Measurements from ENCODE around the gene CASKIN1. TPM values are rescaled to one million over a fixed set of nuclear protein-coding genes. Genes with fewer than 3 reads are reported as not detected.

CASKIN1 gene
- total and polyA plus RNA-seq, 2 of the 8 experiments (the other 6 are each of a cell fraction or from before 2014, with no cell fraction given), result 1.2 to 6.4 TPM

DNA sequence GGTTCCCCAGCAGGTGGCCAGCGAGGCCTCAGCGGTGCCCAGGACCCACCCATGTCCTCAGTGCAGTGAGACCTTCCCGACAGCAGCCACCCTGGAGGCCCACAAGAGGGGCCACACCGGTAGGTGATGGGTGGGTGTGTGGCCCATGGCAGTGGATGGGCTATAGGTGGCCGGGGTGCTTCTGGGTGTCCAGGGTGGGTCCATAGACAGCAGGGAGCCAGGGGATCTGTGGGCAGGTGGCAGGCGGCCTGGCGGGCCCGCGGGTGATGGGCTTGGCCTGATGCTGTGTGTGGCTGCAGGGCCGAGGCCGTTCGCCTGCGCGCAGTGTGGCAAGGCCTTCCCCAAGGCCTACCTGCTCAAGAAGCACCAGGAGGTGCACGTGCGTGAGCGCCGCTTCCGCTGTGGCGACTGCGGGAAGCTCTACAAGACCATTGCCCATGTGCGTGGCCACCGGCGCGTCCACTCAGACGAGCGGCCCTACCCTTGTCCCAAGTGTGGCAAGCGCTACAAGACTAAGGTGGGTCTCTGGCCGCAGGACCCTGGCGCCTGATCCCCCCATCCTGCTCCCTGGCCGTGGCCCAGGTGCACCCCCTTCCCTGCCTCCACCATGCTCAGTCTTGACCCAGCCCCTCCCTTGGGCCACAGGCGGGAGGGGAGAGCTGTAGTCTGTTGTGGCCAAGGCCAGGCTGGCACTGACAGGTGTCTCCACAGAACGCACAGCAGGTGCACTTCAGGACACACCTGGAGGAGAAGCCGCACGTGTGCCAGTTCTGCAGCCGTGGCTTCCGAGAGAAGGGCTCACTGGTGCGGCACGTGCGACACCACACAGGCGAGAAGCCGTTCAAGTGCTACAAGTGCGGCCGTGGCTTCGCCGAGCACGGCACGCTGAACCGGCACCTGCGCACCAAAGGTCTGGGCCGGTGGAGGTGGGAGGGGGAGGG lies 37.7 kb upstream of the CASKIN1 start:
- ChIA-PET CTCF (ENCODE audit: partially characterized antibody) (interaction anchor here (0.6 to 2.7 kb wide), 3 partner anchors 11 to 39 kb away, joined by 3 to 9 read pairs (median 3); no protein-coding TSS in a partner anchor), POLR2A (ENCODE audit: partially characterized antibody) (interaction anchor here (0.6 to 3.1 kb wide), 4 partner anchors 18 to 28 kb away, joined by 3 to 14 read pairs (median 4); partner anchors contain the start of gene ECI1)
- no peak for TF ChIP-seq SP4 (IDR thresholded peaks at IDR 0.05; ENCODE audit: low read length)
- TF ChIP-seq EP300 (IDR thresholded peaks at IDR 0.05; ENCODE audit: borderline replicate concordance in 1 of 2, low read depth in 2 of 2, low read length in 2 of 2), result no peak
- no peak for TF ChIP-seq RNF2 (IDR thresholded peaks at IDR 0.05; ENCODE audit: borderline replicate concordance, low read depth, low read length, missing control alignments, poor library complexity, severe bottlenecking)
- TF ChIP-seq, protein P1, sequence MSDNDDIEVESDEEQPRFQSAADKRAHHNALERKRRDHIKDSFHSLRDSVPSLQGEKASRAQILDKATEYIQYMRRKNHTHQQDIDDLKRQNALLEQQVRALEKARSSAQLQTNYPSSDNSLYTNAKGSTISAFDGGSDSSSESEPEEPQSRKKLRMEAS (IDR thresholded peaks at IDR 0.05), result no peak
- H2BK5ac ChIP-seq (ENCODE audit: low read depth, low read length), result no peak overlapping the region
- H3K27ac ChIP-seq (ENCODE audit: low read depth, low read length), result no peak overlapping the region
- no peak overlapping the region for H2BK12ac ChIP-seq (ENCODE audit: low read depth, low read length)
- no peak overlapping the region for H2BK120ac ChIP-seq (replicated peaks; ENCODE audit: low read depth, low read length)
- H3K79me1 ChIP-seq (ENCODE audit: low read depth, low read length), result no peaks in the 10 kb centered on the region
- FAIRE-seq (no peak), DNase-seq (ENCODE audit: low read depth in 1 of 2, low spot score in 2 of 2) (no peak)
- no peak overlapping the region; the same call in 1 of the 2 replicates for H4K8ac ChIP-seq (ENCODE audit: extremely low read depth, insufficient read depth, low read length)
- peaks cover 4 to 20% (median 16%) of the 10 kb centered on the region in 4 experiments; a peak in 6 of 7 replicates for H3K27me3 ChIP-seq (replicated peaks in 1 of 4; ENCODE audit: control insufficient read depth in 3 of 4, extremely low read depth in 1 of 4, insufficient read depth in 3 of 4, low read length in 3 of 4)
- H3K4ac ChIP-seq (replicated peaks; ENCODE audit: insufficient read length, low read depth, low read length), result no peak overlapping the region
- no peaks in the 10 kb centered on the region for H3K9me3 ChIP-seq (ENCODE audit: insufficient read depth in 2 of 2, low read depth in 1 of 2, low read length in 1 of 2)
- H2AFZ ChIP-seq (ENCODE audit: low read length), result no peak overlapping the region
- peaks cover 3 to 48% (median 6%) of the 10 kb centered on the region in 4 experiments; a peak in 5 of 8 replicates for H3K36me3 ChIP-seq (ENCODE audit: control insufficient read depth in 2 of 4, insufficient read depth in 4 of 4, low read length in 3 of 4)
- H3K56ac ChIP-seq (replicated peaks; ENCODE audit: insufficient read length, low read depth, low read length), result no peak overlapping the region
- H3K79me2 ChIP-seq (ENCODE audit: control insufficient read depth in 1 of 2, insufficient read depth in 2 of 2, low read length in 2 of 2), result no peaks in the 10 kb centered on the region
- no peak overlapping the region for H3K14ac ChIP-seq (ENCODE audit: insufficient read length)
- WGBS, 2 experiments (ENCODE audit: extremely low coverage in 1 of 2, insufficient coverage in 1 of 2, insufficient read length in 1 of 2, insufficient replicate concordance in 2 of 2, low coverage in 1 of 2, low lambda C conversion rate in 2 of 2, missing lambda C conversion rate in 1 of 2), result 96% methylated on average over 50 of the region's 51 CpGs; no CpG with 5 or more reads in 1 of the 2 experiments
- H4K5ac ChIP-seq (ENCODE audit: insufficient read length, low read depth, low read length), result no peak overlapping the region
- H3K23ac ChIP-seq (ENCODE audit: insufficient read length), result no peak overlapping the region
- H4K20me1 ChIP-seq (replicated peaks in 1 of 2; ENCODE audit: control insufficient read depth in 1 of 2, insufficient read depth in 2 of 2, low read length in 2 of 2), result peaks cover 3 to 16% of the 10 kb centered on the region in 2 experiments
- peaks cover 0 to 19% (median 10%) of the 10 kb centered on the region in 4 experiments; a peak in 5 of 7 replicates for H3K4me1 ChIP-seq (replicated peaks in 1 of 4; ENCODE audit: control insufficient read depth in 3 of 4, insufficient read depth in 4 of 4, low read length in 3 of 4)
- H2AK5ac ChIP-seq (ENCODE audit: low read depth, low read length), result no peak overlapping the region
- H4K91ac ChIP-seq (replicated peaks; ENCODE audit: insufficient read length, low read length), result no peak overlapping the region
- H3K4me3 ChIP-seq (ENCODE audit: extremely low read depth in 1 of 4, insufficient read depth in 2 of 4, low read depth in 3 of 4, low read length in 4 of 4), result no peak overlapping the region
- peaks cover 16% of the 10 kb centered on the region; the same call in 1 of the 2 replicates for H3K23me2 ChIP-seq (ENCODE audit: low read depth, low read length)
- no peak overlapping the region for H3K4me2 ChIP-seq (ENCODE audit: insufficient read depth in 1 of 2, low read depth in 2 of 2, low read length in 2 of 2)
- no peak overlapping the region for H2BK20ac ChIP-seq (ENCODE audit: low read length)
- H2BK15ac ChIP-seq (ENCODE audit: low read length), result no peak overlapping the region
- H3K18ac ChIP-seq (ENCODE audit: extremely low read depth, low read length), result no peak overlapping the region
- H3K9ac ChIP-seq (replicated peaks in 1 of 4; ENCODE audit: extremely low read depth in 1 of 4, low read depth in 3 of 4, low read length in 3 of 4), result no peak overlapping the region

Measured in H1 (cell line).